ENCODE results near the gene PTPRG.

DNA sequence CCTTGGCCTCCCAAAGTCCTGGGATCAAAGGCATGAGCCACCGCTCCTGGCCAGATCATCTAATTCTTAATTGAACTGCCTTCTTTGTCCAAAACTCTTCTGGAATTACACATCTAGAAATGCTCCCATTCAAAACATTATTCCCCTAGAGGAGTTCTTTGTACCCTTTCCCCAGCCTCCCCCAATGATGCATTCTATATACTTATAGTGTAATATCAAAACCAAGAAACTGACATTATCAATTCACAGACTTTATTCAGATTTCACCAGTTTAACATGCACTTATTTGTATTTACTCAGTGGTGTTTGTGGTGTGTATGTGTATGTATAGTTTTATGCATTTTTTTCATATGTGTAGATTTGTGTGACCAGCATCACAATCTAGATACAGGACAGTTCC lies 85.0 kb downstream of the PTPRG start:
- no peak for TF ChIP-seq LARP7 (IDR thresholded peaks at IDR 0.05)
- no peak for TF ChIP-seq TCF12 (IDR thresholded peaks at IDR 0.05; ENCODE audit: low read depth, low read length)
